Measurements from ENCODE around the gene EMC7.
A peak's percentile ranks its signal among the peaks of the same experiment; 100 is the strongest.
"Not testable (repeated sequence)": the region's sequence is repeated elsewhere in the genome, so short reads cannot be mapped to it uniquely, and the experiment has no call there.

The EMC7 gene

DNA sequence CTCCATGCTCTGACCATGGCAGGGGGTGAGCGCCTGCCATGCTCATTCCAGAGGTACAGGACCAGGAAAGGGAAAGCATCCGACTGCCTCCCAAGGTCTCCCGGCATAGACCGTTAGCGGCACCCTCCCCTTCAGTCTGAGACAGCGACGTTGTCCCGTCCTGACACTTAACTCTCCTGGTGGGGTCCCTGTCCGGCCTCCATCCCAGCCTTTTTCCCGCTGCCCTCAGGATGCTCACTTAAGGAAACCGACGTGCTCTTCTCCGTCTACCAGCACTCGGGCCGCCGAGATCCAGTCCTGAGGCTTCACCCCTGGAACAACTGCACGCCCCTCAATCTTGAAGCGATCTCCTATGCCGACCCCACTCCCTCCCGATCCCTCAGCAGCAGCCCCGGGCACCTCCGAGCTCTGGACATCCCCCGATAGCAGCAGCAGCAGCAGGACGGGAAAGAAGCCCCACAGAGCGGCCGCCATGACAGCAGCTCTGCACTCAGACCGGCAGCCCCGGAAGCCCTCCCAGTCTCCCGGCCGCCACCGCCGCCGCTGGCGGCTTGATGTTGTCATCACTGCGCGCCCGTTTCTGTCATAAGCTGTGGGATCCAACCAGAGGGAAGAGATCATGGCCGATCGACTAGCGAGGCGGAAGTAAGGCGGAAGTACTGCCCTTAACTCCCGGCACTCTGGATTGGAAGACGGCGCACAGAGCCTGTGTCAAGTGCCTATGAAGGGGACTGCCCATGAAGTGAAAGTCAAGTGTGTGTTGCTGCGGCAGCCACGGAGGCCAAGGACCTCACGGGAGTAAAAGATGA, at the start of gene EMC7, which contains the start of gene PGBD4:
EMC7 (minus strand) TSS at position 497 of the 809 bp plus-strand sequence; CDS start at position 474, 23 bp downstream.
PGBD4 (plus strand) TSS at position 718 of the 809 bp plus-strand sequence. CDS start 449 bp downstream, outside the sequence.
- DNase-seq, result peak; percentile 97

- no peak for DNase-seq
Observed at GRCh38 chr15:34147371-34148140, 45.9 kb upstream of the EMC7 start.

- DNase-seq, result no peak
Observed at GRCh38 chr15:34133511-34133910, 31.8 kb upstream of the EMC7 start.

DNA sequence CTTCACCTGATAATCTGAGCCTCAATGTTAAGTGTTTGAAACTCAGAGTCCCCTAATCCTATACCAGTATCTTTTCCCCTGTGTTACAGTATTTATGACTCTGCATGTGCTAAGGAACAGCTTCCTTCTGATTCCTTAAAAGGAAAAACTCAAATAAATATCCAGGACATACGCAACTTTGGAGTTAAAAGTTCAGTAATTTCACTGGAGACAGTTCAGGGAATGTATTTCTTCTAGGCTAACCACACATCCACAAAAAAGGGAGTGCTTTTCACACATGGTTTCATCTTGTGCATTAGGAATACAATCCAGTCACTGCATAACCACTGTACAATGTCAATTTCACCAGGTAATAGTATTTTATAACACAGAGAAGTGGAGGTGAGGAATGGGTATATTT, 31.2 kb upstream of the EMC7 start:
- DNase-seq, result no peak

DNA sequence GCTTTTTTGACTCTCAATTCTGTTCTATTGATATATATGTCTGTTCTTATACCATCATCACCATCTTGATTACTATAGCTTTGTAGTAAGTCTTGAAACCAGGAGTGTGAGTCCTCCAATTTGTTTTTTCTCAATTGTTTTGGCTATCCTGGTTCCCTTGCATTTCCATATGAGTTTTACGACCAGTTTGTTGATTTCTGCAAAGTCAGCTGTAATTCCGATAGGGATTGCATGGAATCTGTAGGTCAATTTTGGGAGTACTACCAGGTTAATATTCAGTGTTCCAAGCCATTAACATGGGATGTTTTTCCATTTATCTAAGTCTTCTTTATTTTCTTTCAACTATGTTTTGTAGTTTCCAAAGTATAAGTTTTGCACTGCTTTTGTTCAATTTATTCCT, 27.2 kb upstream of the EMC7 start:
- DNase-seq, result no peak

GRCh38 chr15:34126522-34126921, 24.9 kb upstream of the EMC7 start:
- no peak for DNase-seq

DNA sequence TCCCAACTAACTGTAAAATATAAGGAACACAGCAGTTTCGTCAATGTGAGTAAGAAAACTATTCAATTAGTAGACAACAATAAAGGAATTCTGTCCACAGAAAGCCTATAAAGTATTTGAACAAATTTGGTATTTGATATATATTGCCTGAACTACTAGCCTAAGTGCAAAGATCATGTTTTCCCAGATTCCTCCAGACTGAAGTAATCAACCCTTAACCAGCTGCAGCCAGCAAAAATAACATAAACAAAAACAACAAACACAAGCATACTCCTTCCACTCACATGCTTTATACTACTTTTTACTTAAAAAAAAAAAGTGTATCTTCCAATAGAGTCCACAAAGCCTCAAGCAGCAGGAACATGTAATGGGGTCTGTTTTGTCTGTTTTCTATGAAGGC, 24.3 kb upstream of the EMC7 start:
- DNase-seq, result no peak

- no peak for DNase-seq
Observed at GRCh38 chr15:34124651-34125050, 23.0 kb upstream of the EMC7 start.

- DNase-seq, result no peak
Observed at GRCh38 chr15:34122771-34123183, 21.1 kb upstream of the EMC7 start.

GRCh38 chr15:34121786-34122185, 20.1 kb upstream of the EMC7 start:
- DNase-seq, result not testable (repeated sequence)

DNA sequence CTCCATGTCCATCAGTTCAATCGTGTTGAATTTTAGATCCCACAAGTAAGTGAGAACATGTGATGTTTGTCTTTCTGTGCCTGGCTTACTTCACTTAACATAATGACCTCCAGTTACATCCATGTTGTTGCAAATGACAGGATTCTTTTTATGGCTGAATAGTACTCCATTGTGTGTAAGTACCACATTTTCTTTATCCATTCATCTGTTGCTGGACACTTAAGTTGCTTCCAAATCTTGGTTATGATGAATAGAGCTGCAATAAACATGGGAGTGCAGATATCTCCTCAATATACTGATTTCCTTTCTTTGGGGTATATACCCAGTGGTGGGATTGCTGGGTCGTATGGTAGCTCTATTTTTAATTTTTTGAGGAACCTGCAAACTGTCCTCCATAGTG, 18.8 kb upstream of the EMC7 start:
- not testable (repeated sequence) for DNase-seq

DNA sequence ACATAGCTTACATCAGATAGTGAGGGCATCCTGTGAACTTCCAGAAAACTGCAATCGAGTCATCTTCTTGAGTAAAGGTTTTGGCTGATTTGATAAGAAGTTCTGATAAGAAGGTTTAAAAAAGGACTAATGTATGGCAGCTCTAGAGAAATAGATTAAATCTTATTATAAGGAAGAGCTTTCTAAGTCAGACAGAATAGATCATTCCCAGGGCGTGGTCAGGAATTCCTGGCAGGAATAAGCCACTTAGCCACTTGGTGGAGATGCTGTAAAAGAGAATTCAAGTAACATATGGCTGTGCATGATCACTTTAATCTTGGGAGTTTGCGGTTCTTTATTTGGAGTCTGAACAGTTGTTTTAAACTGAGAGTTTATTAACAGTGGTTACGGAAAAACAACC, 17.6 kb upstream of the EMC7 start:
- DNase-seq, result no peak

GRCh38 chr15:34116620-34117019, 15.0 kb upstream of the EMC7 start:
- DNase-seq, result no peak

DNA sequence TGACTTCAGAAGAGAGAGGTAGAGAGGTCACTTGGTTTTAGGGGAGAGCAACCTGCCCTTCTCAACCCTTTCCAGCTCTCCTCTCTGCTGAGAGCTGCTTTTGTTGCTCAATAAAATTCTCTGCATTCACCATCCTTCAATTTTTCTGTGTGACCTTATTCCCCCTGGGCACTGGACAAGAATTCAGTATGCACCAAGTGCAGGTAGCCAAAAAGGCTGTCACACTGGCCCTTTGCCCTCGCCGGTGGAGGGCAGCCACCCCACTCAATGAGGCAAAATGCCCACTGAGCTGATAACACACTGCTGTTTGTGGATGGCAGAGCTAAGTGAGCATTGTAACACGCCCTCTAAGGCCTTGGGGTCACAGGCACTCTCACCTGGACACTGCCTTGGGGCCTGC, 13.1 kb upstream of the EMC7 start:
- DNase-seq, result no peak

GRCh38 chr15:34114215-34114614, 12.6 kb upstream of the EMC7 start:
- DNase-seq, result no peak

DNA sequence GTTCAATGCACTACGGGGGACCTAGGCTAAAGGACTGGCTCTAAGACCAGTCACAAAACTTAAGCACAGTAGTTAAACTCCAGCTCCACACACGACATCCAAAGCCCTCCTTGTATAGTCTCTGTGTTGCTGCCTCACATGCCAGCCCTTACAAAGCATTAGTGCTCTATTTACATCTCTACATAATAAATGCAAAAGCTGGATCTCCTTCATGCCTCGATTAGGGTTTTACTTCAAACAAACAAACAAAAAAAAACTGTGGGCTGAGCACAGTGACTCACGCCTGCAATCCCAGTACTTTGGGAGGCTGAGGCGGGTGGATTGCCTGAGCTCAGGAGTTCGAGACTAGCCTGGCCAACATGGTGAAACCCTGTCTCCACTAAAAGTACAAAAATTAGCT, 9.8 kb upstream of the EMC7 start:
- DNase-seq, result no peak

- no peak for DNase-seq
Observed at GRCh38 chr15:34109797-34110663, 8.4 kb upstream of the EMC7 start.

GRCh38 chr15:34107315-34107714, 5.7 kb upstream of the EMC7 start:
- no peak for DNase-seq

DNA sequence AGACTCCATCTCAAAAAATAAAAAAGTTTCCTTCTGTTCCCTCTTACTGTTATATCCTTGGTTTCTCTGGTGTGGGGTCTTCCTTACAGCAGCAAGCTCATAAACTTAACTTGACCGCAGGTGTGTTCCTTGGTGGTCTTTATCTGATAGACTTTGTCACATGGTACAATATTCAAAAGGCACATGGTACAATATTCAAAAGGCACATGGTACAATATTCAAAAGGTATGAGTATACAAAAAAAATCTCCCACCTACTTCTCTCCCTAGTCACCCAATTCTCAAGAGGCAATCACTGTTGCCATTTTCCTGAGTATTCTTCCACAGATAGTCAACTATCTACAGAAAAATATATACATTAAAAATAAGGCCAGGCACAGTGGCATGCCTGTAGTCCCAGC, 4.8 kb upstream of the EMC7 start:
- DNase-seq, result no peak

DNA sequence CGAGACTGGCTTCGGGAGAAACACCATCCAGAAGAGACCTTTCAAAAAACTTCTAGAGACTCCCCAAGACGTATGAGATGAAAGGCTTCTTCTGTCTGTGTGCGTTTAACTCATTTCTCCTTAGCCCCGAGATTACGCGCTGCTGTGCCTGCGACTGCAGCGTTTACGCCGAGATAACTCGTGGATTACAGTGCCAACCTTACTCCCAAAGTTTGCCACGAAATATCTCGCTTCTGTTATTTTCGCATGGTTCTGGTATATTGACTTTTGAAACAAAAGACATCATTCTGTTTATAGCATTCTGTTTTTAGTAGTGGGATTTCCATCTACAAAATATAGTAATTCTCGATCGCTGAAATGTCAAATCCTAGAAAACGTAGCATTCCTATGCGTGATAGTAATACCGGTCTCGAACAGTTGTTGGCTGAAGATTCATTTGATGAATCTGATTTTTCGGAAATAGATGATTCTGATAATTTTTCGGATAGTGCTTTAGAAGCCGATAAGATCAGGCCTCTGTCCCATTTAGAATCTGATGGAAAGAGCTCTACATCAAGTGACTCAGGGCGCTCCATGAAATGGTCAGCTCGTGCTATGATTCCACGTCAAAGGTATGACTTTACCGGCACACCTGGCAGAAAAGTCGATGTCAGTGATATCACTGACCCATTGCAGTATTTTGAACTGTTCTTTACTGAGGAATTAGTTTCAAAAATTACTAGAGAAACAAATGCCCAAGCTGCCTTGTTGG, 688 bp upstream of the EMC7 start:
- DNase-seq, result no peak

DNA sequence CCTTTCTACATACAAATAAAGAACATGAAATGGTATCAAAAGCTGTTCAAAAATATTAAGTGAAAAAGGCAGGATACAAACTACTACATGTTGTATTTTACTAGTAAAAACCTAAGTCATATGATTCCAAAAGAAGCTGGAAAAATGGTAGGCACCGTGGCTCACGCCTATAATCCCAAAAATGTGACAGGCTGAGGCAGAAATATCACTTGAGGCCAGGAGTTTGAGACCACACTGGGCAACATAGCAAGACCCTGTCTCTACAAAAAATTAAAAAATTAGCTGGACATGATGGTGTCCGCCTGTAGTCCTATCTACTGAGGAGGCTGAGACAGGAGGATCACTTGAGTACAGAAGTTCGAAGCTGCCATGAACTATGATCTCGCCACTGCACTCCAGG, 1.7 kb downstream of the EMC7 start:
- no peak for DNase-seq

- DNase-seq, result no peak
Observed at GRCh38 chr15:34085746-34086145, 15.9 kb downstream of the EMC7 start.
